Fibroblast of upper back skin (primary cell): ENCODE results near the gene MPP3.
"Not testable (repeated sequence)": the region's sequence is repeated elsewhere in the genome, so short reads cannot be mapped to it uniquely, and the experiment has no call there.

Source experiments
- DNase-seq: peaks from one replicate; pipeline ENCODE4 v3.0.0-alpha.2; 2013

The MPP3 gene

DNA sequence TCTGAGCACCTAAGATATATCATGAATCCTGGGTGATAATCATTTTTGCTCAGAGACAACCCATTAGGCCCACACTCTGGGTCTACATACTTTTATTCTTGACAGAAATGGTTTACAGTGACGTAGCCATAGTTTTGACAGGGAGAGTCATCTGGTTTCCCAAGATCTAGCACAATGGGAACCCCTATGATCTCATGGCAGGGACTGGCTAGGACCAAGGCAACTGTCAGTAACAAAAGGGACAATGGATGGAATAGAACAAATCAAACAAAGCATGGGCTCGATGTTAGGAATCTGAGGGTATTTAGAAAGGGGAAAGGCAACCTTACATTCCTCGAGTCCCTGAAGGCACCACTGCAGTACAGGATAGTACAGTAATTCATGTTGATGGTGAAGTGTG is 32.2 kb downstream of the MPP3 start:
- no peak for DNase-seq

DNA sequence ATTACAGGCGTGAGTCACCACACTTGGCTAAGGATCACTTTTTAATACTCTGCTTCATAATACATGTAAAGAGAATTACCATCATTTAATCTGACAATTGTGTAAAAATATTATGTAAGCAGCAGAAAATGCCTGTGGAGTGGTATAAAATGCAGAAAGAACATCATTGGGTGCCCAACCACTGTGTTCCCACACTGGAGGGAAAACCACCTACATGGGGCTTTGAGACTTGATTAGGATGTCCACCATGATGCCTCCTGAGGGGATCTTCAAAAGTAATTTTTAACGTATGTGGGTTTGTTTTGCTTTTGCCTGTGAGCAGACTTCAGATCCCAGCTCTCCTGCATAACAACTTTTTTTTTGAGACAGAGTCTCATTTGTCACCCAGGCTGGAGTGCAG is 33.9 kb downstream of the MPP3 start:
- DNase-seq: no peak

DNA sequence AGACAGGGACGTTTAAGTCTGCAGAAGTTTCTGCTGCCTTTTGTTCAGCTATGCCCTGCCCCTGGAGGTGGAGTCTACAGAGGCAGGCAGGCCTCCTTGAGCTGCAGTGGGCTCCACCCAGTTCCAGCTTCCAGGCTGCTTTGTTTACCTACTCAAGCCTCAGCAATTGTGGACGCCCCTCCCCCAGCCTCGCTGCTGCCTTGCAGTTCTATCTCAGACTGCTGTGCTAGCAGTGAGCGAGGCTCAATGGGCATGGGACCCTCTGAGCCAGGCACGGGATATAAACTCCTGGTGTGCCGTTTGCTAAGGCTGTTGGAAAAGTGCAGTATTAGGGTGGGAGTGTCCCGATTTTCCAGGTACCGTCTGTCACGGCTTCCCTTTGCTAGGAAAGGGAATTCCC is 34.9 kb downstream of the MPP3 start:
- DNase-seq: not testable (repeated sequence)

DNA sequence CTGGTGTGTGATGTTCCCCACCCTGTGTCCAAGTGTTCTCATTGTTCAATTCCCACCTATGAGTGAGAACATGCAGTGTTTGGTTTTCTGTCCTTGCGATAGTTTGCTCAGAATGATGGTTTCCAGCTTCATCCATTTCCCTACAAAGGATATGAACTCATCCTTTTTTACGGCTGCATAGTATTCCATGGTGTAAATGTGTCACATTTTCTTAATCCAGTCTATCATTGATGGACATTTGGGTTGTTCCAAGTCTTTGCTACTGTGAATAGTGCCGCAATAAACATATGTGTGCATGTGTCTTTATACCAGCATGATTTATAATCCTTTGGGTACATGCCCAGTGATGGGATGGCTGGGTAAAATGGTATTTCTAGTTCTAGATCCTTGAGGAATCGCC is 40.3 kb downstream of the MPP3 start:
- DNase-seq: not testable (repeated sequence)

DNA sequence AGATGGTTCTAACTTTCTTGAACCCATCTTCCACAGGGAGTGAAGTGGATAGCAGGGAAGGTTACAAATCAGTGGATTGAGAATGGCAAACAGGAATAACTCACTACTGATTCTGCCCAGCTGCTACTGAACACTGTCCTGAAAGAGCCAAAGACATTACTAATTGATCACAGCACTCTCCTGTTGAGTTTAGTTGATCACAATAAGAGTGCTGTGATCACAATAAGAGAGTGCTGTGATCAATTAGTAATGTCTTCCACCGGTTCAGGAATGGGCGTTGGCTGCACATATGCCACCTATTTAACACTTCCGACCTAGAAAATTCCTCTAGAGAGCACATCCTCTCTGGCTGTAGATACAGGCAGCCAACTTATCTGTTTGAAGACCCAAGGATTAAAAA is 41.4 kb downstream of the MPP3 start:
- DNase-seq: peak; percentile 33

DNA sequence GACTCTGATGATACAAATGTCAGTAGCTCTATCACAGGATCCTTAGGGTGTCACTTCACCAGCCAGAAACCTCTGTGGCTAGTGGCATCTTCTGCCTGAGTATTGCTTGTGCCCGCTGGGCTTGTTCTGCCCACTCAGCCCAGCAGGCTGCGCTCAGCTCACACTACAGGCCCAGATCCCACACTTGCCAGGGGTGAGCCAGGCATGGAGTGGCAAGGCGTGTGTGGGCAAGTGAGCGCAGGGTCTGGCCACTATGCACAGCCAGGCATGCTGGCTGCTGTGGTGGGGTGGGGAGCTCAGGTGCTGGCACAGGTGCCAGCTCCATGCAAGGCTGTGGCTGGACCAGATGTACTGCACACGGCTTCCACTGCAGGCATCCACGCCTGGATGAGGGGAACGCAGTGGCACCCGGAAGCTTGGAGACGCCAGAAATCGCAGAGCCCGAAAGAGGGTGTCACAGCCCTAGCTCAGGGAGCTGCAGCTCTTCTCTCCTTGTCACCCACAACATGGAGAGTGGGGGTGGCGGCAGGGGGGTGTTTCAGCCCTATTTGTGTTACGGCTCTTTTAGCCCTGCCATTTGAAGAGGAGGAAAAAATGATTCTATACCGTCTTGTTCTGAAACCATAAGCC is 42.5 kb downstream of the MPP3 start:
- DNase-seq: no peak

DNA sequence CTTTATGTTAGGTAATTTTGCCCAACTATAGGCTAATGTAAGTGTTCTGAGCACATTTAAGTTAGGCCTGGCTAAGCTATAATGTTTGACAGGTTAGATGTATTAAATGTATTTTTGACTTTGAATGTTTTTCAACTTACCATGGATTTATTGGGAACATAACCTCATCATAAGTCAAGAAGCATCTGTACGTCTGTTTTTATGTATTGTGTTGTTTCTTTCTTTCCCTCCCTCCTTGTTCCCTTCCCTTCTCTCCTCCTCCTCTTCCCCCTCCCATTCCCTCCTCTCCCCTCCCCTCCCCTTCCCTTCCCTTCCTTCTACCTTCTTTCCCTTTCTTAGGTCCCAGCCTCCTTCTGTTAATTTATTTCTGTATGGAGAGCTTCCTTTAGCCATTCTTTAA is 43.5 kb downstream of the MPP3 start:
- no peak for DNase-seq

DNA sequence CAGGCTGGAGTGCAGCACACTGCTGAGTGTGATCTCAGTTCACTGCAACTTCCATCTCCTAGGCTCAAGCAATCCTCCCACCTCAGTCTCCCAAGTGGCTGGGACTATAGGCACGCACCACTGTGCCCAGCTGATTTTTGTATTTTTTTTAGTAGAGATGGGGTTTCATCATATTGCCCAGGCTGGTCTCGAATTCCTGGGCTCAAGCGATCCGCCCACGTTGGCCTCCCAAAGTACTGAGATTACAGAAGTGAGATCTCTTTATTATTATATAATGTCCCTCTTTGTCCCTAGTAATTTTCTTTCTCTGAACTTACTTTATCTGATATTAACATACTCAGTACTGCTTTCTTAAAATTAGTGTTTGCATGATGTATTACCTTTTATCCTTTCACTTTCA is 44.4 kb downstream of the MPP3 start:
- DNase-seq: no peak

DNA sequence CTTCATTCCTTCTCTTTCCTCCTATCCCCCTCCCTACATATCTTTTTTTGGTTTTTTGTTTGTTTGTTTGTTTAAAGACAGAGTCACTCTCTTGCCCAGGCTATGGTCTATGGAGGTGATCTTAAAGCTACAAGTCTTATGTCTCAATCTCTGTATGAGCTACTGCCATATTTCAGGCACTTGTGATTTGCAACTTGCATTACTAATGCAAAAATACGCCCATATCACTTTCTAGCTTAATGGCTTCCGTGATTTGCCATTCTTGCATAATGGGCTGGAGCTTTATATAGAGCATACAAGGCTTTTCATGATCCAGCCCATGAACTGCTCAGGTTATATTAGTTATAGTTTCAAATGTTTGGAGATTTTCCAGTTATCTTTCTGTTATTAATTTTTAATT is 45.2 kb downstream of the MPP3 start:
- no peak for DNase-seq

DNA sequence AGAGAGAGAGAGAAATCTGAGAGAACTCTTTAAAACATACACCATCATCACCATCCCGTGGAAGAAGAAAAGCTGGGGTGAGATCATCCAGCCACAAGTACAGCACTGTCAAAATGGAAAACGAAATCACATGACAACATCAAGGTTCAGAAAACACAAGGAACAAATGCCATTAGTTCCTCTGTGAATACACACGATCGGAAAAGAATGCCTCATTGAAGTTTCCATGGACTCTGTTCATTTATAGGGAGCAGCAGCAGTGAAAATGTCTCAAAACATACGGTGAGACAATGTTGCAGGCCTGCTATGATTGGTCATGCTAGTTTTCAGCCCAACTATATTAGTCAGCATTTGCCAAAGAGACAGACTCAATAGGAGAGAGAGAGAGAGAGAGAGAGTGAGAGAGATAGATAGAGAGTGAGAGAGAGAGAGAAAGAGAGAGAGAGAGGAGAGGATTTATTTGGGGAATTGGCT is 48.3 kb downstream of the MPP3 start:
- DNase-seq: peak; percentile 73

DNA sequence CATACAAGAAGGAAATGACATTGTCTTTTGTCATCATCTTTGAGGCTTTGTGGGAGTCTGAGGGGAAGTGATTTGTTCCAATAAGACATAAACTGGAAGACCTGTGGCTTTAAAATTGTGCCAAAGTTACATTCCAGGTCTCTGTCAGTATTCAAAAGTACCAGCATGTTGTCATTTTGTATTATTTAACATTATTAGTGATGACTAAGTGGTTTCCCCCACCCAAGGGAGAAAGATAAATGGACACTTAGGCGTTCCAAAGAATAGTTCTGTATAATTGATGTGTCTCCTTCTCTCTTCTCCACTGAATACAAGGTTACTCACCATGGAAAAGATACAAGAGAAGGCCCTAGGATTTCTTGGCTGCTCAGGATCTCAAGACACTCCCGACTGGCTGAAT is 48.9 kb downstream of the MPP3 start:
- DNase-seq: peak; percentile 92

DNA sequence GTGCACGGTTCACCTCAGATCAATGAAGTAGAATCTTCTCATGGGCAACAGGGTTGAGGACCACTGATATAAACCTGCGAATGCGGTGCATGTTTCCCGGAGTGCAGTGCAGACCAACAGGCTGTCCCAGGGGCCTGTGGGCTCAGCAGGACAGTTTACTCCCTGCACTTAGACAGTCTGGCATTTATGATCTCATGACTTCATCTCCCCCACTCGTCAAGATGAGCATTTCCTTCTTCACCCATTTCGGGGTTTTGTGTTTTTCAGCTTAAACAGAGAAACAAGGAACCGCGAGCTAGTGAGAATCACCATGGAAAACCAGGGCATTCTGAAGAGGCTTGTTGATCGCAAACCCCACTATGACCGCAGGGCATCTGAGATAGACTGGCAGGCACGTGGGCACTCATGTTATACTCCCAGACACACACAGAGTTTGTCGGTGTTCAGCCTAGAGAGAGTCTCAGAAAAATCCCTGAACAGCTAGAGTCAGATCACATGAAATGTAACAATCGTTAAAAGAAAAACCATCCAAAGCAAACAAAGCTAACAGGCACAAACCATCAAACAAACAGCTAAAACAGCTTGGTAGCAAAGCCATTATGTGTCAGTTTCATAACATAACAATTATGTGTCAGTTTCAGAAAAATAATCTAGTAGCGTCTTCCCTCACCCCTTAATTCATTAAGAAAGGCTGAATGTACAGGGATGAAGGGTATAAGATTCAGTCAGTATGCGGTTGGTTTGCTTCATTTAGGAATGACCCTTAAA is 49.8 kb downstream of the MPP3 start:
- DNase-seq: no peak

DNA sequence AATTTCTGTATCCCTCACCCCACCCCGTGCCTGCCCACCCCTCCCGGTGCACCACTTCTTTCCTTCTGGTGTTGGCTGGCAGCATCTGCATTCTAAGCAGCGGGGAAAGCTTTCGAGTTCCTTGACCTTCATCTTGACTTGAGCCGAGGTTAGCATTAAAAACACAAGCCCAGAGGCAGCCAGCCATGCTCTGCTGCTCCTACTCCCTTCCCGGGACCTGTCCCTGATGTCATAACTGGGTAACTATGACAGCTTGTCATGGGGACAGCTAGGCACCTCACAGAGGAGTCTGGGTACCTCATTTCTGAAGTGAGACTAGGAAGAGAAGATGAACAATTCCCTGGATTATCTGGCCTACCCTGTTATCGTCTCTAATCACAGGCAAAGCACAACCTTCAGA is 52.8 kb downstream of the MPP3 start, which contains the start of gene CFAP97D1:
CFAP97D1 (plus strand) TSS at position 301 of the 400 bp plus-strand sequence; CDS start at position 329, 28 bp downstream.
- DNase-seq: no peak

DNA sequence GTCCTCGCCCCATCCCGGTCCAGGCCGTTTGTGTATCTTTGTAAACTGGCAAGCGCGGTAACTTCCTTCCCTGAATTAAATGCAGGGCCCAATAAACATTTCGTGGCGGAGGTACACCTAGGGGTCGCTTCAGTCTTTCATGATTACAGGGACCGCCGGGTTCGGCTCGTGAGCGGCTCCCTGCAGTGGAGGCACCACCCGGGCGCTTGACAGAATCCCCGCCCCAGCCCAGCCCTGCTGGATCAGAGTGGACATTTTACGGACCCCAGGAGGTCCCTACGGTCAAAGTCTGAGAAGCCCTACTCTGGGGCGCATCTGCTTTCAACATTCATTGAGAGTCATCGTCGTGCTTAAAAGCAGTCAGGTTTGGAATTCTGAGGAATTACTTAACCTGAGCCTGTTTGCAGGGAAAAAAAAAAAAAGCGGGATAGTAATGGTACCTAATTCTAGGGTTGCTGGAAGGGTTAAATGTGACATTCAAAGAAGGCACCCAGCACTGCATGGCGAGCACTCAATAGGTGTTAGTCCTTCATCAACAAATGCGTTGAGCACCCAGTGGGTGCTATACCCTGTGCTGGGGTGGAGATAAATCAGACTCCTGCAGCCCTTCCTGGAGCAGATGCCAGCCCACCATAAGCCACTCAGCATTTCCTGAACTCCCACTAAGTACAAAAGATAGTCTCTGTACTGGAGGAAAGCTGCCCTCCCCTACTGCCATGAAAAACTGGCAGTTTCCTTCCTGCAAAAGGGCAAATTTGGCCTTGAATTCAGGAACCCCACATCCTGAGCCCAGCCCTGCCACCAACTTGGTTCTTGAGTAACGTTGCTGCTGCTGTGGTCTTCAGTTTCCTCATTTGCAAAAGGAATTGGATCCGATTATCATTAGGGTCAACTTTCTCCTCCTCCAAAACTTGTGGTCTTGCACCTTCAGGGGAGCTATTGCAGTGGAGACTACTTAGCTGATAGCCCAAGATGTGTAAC is 53.5 kb downstream of the MPP3 start:
- no peak for DNase-seq

DNA sequence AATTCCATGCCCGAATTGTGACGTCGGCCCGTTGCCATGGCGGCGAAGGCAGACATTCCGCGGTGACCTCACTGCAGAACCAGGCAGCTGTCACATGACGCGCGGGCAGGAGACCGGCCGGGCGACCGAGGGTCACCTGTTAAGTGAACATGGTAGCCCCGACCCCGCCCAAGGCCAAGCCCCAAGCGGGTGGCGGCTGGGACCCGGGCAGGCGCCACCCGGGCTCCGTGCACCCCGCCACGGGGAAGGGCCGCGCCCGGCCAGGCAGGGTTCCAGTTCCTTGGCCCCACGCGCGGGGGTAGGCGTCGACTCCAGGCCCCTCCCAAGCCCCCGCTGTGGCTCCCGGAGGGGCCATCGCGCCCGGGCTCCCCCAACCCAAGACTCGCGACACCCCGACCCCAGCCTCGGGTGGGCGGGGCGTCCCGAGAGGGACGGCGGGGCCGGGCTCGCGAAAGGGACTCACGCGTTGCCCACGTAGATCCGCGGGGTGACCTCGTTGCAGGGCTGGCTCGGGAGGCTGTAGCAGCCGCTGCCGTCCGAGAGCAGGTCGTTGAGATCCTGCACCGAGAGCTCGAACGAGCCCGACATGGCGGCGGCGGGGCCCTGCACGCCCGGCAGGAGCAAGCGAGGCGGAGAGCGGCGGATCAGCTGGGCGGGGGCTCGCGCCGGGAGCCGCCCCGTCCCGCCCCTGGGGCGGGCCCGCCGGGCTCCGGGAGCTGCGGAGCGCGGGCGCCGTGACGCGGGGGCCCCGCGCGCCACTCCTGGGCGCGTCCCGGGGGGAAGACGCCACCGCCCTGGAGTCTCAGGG is 54.4 kb downstream of the MPP3 start, which contains the start of gene DUSP3:
DUSP3 (minus strand) TSS at position 641 of the 808 bp plus-strand sequence; CDS start at position 588, 53 bp downstream.
- peak; percentile 83 for DNase-seq

DNA sequence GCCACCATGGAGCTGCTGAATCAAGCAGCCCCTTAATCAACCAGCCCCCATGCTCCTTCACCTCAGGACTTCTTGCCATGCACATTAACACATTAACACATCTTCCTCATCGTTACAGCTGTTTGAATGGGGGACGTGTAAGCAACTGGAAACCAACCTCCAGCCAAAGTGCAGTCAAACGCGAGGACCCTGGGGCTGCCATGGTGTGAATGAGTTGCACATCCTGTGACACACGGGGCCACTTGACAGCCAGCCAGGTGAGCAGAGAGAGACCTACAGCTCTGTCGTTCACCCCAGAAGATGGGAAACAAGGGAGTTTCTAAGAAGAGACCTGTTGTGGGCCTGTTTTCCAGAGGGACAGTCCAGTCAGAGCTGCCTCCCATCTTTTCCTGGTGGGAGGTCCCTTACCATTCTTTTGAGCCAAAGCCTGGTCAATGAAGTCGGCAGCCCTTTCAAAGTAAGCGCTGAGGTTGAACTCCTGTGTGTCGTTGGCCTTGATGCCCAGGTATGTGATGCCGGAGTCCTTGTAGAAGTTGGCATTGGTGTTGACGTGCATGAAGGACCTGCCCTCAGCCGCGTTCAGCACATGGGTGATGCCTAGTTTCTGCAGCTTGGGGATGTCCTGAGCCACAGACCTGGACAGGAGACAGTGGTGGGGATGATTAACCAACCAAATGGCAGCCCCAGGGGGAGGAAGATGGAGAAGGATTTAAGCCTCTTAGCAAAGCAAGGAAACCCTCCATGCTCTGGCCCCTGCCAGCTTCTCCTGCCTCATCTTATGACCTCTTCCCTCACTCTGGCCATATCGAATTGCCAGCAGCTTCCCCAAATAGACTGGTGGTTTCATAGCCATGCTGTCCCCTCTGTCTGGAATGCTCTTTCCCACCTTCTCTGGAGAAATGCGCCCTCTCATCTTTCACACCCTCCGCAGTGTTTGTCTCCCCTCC is 58.4 kb downstream of the MPP3 start:
- DNase-seq: no peak

DNA sequence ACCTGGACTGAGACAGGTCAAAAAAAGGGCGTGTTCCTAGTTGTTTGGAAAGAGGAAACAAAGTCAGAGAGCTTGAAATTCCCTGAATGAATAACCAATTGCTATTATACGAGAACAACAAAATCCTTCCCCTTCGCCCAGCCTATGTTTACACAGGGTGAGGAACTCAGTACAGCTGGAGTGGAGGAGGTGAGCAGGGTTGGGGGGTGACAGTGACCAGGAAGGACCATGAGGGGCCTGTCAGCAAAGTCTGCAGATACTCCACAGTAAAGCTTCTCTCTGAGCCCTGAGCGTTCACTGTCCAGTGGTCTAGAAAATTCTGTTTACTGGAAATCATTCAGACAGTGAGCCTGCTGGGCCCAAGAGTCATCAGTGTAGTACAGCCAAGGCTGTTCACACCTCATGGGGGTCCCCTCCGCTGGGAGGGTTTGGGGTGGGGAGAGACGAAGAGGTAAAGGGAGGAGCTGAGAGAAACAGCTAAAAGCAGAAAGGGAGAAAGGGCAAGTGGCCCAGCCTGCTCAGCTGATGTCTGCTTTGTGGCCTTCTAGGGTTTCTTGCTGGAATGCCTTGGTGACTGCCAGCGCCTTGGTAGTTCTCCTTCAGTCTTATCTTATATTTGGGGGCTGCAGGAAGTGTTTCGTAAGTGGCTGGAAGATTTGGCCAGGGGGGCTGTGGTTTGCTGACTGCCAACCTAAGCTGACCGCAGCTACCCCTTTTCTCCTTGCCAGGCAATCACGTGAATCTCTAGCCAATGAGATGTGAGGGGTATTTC is 59.9 kb downstream of the MPP3 start:
- no peak for DNase-seq

DNA sequence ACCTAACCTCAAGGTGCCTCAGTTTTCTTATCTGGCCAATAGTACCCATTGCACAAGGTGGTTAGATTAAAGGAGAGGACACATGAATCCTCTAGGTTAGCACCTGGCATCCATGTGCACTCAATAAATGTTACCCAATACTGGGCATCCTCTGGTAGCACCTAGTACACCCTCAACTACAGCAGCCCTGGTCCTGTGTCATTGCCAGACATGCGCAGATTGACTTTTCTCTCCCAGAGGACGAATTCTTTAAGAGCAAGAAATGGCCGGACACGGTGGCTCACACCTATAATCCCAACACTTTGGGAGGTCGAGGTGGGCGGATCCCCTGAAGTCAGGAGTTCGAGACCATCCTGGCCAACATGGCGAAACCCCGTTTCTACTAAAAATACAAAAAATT is 61.5 kb downstream of the MPP3 start:
- DNase-seq: no peak

DNA sequence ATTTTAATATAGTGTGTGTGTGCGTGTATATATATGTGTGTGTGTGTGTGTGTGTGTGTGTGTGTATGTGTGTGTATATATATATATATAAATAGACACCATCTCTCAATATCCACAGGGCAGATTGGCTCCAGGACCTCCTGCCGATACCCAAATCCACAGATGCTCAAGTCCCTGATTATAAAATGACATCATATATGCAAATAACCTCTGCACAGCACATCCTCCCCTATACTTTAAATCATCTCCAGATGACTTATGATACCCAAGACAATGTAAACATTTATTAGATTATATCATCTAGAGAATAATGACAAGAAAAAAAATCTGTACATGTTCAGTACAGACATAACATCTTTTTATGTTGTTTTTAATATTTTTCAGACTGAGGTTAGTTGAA is 62.0 kb downstream of the MPP3 start:
- DNase-seq: no peak

DNA sequence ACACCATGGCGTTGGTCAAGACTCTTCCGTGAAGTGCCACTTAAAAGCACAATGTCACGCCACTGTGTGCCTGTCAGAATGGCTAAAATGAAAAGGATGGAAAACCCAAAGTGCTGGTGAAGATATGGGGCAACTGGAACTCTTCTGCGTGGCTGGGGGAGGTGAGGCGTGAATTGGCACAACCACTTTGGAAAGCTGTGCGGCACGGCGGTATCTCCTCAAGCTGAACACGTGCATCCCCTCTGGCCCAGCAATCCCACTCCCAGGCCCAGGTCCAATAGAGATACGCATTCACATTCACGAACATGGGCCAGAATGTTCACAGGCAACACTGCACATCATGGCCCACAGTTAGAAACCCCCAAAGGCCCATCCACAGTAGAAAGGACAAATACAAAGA is 63.1 kb downstream of the MPP3 start:
- DNase-seq: no peak
